Measurements from ENCODE around the gene LRPAP1. TPM values are rescaled to one million over a fixed set of nuclear protein-coding genes. Genes with fewer than 3 reads are reported as not detected.

The LRPAP1 gene
- total RNA-seq, 1 donor from 2014 or later = 297 TPM

GRCh38 chr4:3485886-3486540 is 46.2 kb downstream of the LRPAP1 start:
- Histone ChIP-seq H3K36me3 (no peaks in the 10 kb centered on the region), H3K9me3 (replicated peaks) (no peaks in the 10 kb centered on the region), H3K27ac (replicated peaks) (peak overlapping the region; percentile 96), H3K4me3 (no peak overlapping the region), H3K4me1 (peaks cover 63% of the 10 kb centered on the region), H3K27me3 (ENCODE audit: low read depth) (peaks cover 53% of the 10 kb centered on the region)
- no peak for DNase-seq
- intact Hi-C loops (cut with micrococcal nuclease) = no loop called here
- TF ChIP-seq CTCF (IDR thresholded peaks at IDR 0.05; ENCODE audit: borderline replicate concordance) = no peak

- Histone ChIP-seq H3K36me3 (no peaks in the 10 kb centered on the region), H3K9me3 (replicated peaks) (no peaks in the 10 kb centered on the region), H3K27me3 (ENCODE audit: low read depth) (peaks cover 58% of the 10 kb centered on the region), H3K27ac (replicated peaks) (peak overlapping the region; percentile 96), H3K4me3 (peak overlapping the region; percentile 25), H3K4me1 (peaks cover 71% of the 10 kb centered on the region)
- intact Hi-C loops (cut with micrococcal nuclease) = no loop called here
- no peak for TF ChIP-seq CTCF (IDR thresholded peaks at IDR 0.05; ENCODE audit: borderline replicate concordance)
- no peak for DNase-seq
These were observed 47.0 kb downstream of the LRPAP1 start for GRCh38 chr4:3485011-3485791.

- Histone ChIP-seq H3K4me1 (peaks cover 80% of the 10 kb centered on the region), H3K36me3 (no peaks in the 10 kb centered on the region), H3K4me3 (peak overlapping the region; percentile 25), H3K27ac (replicated peaks) (peak overlapping the region; percentile 96), H3K9me3 (replicated peaks) (no peaks in the 10 kb centered on the region), H3K27me3 (ENCODE audit: low read depth) (peaks cover 58% of the 10 kb centered on the region)
- intact Hi-C loops (cut with micrococcal nuclease) = no loop called here
- no peak for TF ChIP-seq CTCF (IDR thresholded peaks at IDR 0.05; ENCODE audit: borderline replicate concordance)
- DNase-seq = peak; percentile 83
These were observed 47.9 kb downstream of the LRPAP1 start for GRCh38 chr4:3484057-3484973.

GRCh38 chr4:3483471-3483921 is 48.7 kb downstream of the LRPAP1 start:
- no peak overlapping the region for H3K4me3 ChIP-seq
- H3K9me3 ChIP-seq (replicated peaks) = no peaks in the 10 kb centered on the region
- no peak for TF ChIP-seq CTCF (IDR thresholded peaks at IDR 0.05; ENCODE audit: borderline replicate concordance)
- H3K4me1 ChIP-seq = peaks cover 83% of the 10 kb centered on the region
- no peaks in the 10 kb centered on the region for H3K36me3 ChIP-seq
- peak; percentile 83 for DNase-seq
- H3K27ac ChIP-seq (replicated peaks) = peak overlapping the region; percentile 96
- intact Hi-C loops (cut with micrococcal nuclease) = no loop called here
- peaks cover 58% of the 10 kb centered on the region for H3K27me3 ChIP-seq (ENCODE audit: low read depth)

- no peaks in the 10 kb centered on the region for H3K9me3 ChIP-seq (replicated peaks)
- intact Hi-C loops (cut with micrococcal nuclease) = no loop called here
- no peak for DNase-seq
- peak overlapping the region; percentile 96 for H3K27ac ChIP-seq (replicated peaks)
- H3K36me3 ChIP-seq = no peaks in the 10 kb centered on the region
- H3K27me3 ChIP-seq (ENCODE audit: low read depth) = peaks cover 58% of the 10 kb centered on the region
- peaks cover 81% of the 10 kb centered on the region for H3K4me1 ChIP-seq
- no peak for TF ChIP-seq CTCF (IDR thresholded peaks at IDR 0.05; ENCODE audit: borderline replicate concordance)
- H3K4me3 ChIP-seq = no peak overlapping the region
These were observed 49.5 kb downstream of the LRPAP1 start for GRCh38 chr4:3482707-3483106.
